Osteoblast (primary cell): ENCODE measurements around the gene ACACA. TPM values are rescaled to one million over a fixed set of nuclear protein-coding genes. Genes with fewer than 3 reads are reported as not detected.

Experiments used
- DNase-seq: peaks from one replicate; pipeline ENCODE4 v3.0.0; 2011; ENCODE audit warnings: low spot score, mixed read lengths; ENCODE audit not compliant: insufficient read length; ENCODE audit errors: missing footprints
- H2AFZ ChIP-seq: 2 replicates; pipeline ENCODE4 v1.6.0; 2011; ENCODE audit warnings: mild to moderate bottlenecking, low read length
- H3K27ac ChIP-seq: 2 replicates; pipeline ENCODE4 v1.5.1; 2011; ENCODE audit warnings: mild to moderate bottlenecking, low read depth, low read length, moderate library complexity
- H3K27me3 ChIP-seq: 2 replicates; pipeline ENCODE4 v1.6.0; 2012; ENCODE audit warnings: mild to moderate bottlenecking, control low read depth, inconsistent platforms, low read length, moderate library complexity; ENCODE audit not compliant: insufficient read depth
- H3K36me3 ChIP-seq: 2 replicates; pipeline ENCODE4 v1.5.1; 2011; ENCODE audit warnings: mild to moderate bottlenecking, low read length, control low read depth, moderate library complexity; ENCODE audit not compliant: insufficient read depth
- H3K4me1 ChIP-seq: 2 replicates; pipeline ENCODE4 v1.5.1; 2011; ENCODE audit warnings: mild to moderate bottlenecking, low read length, control low read depth, moderate library complexity; ENCODE audit not compliant: insufficient read depth
- H3K4me2 ChIP-seq: 2 replicates; pipeline ENCODE4 v1.6.0; 2011; ENCODE audit warnings: mild to moderate bottlenecking, low read length; ENCODE audit not compliant: insufficient read depth
- H3K4me3 ChIP-seq: fragments of 200-600 bp; sonication (generic); 3 replicates; pipeline ENCODE4 v1.5.1; 2012; ENCODE audit warnings: mild to moderate bottlenecking, low read length, inconsistent platforms; ENCODE audit not compliant: insufficient read depth
- H3K79me2 ChIP-seq: 2 replicates; pipeline ENCODE4 v1.6.0; 2012; ENCODE audit warnings: mild to moderate bottlenecking, low read length, control low read depth, inconsistent platforms; ENCODE audit not compliant: insufficient read depth
- H3K9me3 ChIP-seq: 2 replicates; pipeline ENCODE4 v1.5.1; 2011; ENCODE audit warnings: low read depth, low read length, control low read depth
- H4K20me1 ChIP-seq: 2 replicates; pipeline ENCODE4 v1.6.0; 2012; ENCODE audit warnings: mild to moderate bottlenecking, low read length, control low read depth; ENCODE audit not compliant: insufficient read depth
- CTCF ChIP-seq: IDR thresholded peaks from 2 replicates; pipeline ENCODE4 v1.5.1; 2011; ENCODE audit warnings: mild to moderate bottlenecking, low read depth, low read length, moderate library complexity; ENCODE audit errors: extremely low read depth
- total RNA-seq: library from RNA; depleted of rRNA; stranded (reverse); fragments of >200 nt; gene quantifications from 2 replicates; pipeline ENCODE4 v1.2.3, GENCODE V29; 2012

ACACA gene
- total RNA-seq, 1 donor = 78.9 TPM

GRCh38 chr17:37188157-37188556 lies 218.5 kb downstream of the ACACA start:
- Histone ChIP-seq H3K27ac (no peak overlapping the region), H3K27me3 (no peaks in the 10 kb centered on the region), H3K4me2 (no peak overlapping the region), H3K4me1 (peaks cover 17% of the 10 kb centered on the region), H3K9me3 (no peaks in the 10 kb centered on the region), H4K20me1 (peaks cover 3% of the 10 kb centered on the region), H3K79me2 (no peaks in the 10 kb centered on the region), H3K36me3 (peaks cover 11% of the 10 kb centered on the region), H3K4me3 (no peak overlapping the region), H2AFZ (no peak overlapping the region)
- TF ChIP-seq CTCF = no peak
- no peak for DNase-seq

GRCh38 chr17:37187262-37187661 lies 219.4 kb downstream of the ACACA start:
- Histone ChIP-seq H3K4me2 (no peak overlapping the region), H3K4me1 (peaks cover 25% of the 10 kb centered on the region), H4K20me1 (peaks cover 3% of the 10 kb centered on the region), H3K27ac (no peak overlapping the region), H3K4me3 (no peak overlapping the region), H2AFZ (no peak overlapping the region), H3K79me2 (no peaks in the 10 kb centered on the region), H3K36me3 (peaks cover 11% of the 10 kb centered on the region), H3K27me3 (no peaks in the 10 kb centered on the region), H3K9me3 (no peaks in the 10 kb centered on the region)
- TF ChIP-seq CTCF = no peak
- DNase-seq = no peak

GRCh38 chr17:37182786-37183465 lies 223.7 kb downstream of the ACACA start:
- no peaks in the 10 kb centered on the region for H4K20me1 ChIP-seq
- DNase-seq = no peak
- no peak overlapping the region for H3K4me2 ChIP-seq

GRCh38 chr17:37180376-37180775 lies 226.3 kb downstream of the ACACA start:
- peak; percentile 61 for DNase-seq
- H3K27me3 ChIP-seq = no peaks in the 10 kb centered on the region
- H3K9me3 ChIP-seq = no peaks in the 10 kb centered on the region
- no peak overlapping the region for H3K4me3 ChIP-seq
- peak overlapping the region; percentile 2 for H3K4me2 ChIP-seq
- TF ChIP-seq CTCF = no peak
- no peaks in the 10 kb centered on the region for H3K79me2 ChIP-seq
- no peak overlapping the region for H2AFZ ChIP-seq
- H3K36me3 ChIP-seq = no peaks in the 10 kb centered on the region
- no peaks in the 10 kb centered on the region for H4K20me1 ChIP-seq
- peak overlapping the region; percentile 52 for H3K27ac ChIP-seq
- H3K4me1 ChIP-seq = peaks cover 46% of the 10 kb centered on the region

More at GRCh38 chr17:37182786-37183465, 223.7 kb downstream of the ACACA start:
- TF ChIP-seq CTCF = no peak
- no peaks in the 10 kb centered on the region for H3K36me3 ChIP-seq
- H2AFZ ChIP-seq = no peak overlapping the region
- no peaks in the 10 kb centered on the region for H3K79me2 ChIP-seq
- H3K4me1 ChIP-seq = peaks cover 32% of the 10 kb centered on the region
- no peaks in the 10 kb centered on the region for H3K27me3 ChIP-seq
- H3K27ac ChIP-seq = no peak overlapping the region
- H3K4me3 ChIP-seq = no peak overlapping the region
- H3K9me3 ChIP-seq = no peaks in the 10 kb centered on the region
